ENCODE measurements around the gene PPP2R2C.

DNA sequence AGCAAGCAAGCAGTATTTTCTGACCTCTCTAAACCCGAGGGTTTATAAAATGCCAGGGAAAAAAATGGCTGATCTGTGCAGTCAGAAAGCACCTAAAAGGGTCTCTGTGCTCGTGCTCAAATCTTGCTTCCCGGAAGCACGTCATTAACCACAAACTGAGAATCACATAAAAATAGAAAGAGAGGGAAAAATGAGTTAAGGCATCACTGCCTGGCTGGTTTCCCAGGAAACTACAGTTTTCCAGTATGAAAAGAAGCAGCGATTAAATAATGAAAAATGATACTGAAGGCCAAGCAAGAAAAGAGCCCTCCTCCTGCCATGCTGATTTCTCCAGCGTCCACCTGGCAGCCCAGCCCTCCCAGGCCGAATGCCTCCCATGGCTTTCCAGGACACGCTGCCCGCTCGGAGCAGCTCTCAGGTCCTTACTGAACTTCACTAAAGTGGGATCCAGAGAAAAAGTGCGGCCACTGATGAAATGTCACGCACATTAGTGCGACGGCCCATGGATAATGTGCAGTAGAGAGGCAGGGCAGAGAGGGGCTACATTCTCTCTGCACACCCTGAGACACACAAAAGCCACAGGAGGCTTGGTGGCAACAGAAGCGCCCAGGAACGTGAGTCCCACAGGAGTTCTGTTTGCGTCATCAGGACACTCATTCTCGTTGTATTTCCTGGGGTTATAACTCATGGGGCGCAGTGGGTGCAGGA lies 122.4 kb downstream of the PPP2R2C start:
- TF ChIP-seq, protein P1, sequence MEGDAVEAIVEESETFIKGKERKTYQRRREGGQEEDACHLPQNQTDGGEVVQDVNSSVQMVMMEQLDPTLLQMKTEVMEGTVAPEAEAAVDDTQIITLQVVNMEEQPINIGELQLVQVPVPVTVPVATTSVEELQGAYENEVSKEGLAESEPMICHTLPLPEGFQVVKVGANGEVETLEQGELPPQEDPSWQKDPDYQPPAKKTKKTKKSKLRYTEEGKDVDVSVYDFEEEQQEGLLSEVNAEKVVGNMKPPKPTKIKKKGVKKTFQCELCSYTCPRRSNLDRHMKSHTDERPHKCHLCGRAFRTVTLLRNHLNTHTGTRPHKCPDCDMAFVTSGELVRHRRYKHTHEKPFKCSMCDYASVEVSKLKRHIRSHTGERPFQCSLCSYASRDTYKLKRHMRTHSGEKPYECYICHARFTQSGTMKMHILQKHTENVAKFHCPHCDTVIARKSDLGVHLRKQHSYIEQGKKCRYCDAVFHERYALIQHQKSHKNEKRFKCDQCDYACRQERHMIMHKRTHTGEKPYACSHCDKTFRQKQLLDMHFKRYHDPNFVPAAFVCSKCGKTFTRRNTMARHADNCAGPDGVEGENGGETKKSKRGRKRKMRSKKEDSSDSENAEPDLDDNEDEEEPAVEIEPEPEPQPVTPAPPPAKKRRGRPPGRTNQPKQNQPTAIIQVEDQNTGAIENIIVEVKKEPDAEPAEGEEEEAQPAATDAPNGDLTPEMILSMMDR (IDR thresholded peaks at IDR 0.05) = no peak
- no peak for TF ChIP-seq POLR2A (IDR thresholded peaks at IDR 0.05)

All from right lobe of liver (tissue), 4 donors.